ENCODE results near the gene ACOXL. TPM values are rescaled to one million over a fixed set of nuclear protein-coding genes. Genes with fewer than 3 reads are reported as not detected.
A peak's percentile ranks its signal among the peaks of the same experiment; 100 is the strongest.

Gene ACOXL
- total and polyA plus RNA-seq, 2 of the 8 experiments (the other 6 are each of a cell fraction or from before 2014, with no cell fraction given): 11.4 to 20.6 TPM

GRCh38 chr2:110868971-110869370 is 136.6 kb downstream of the ACOXL start:
- Histone ChIP-seq H3K9me3 (ENCODE audit: insufficient read depth in 2 of 2, low read depth in 1 of 2, low read length in 1 of 2) (no peaks in the 10 kb centered on the region), H3K27me3 (replicated peaks in 1 of 4; ENCODE audit: control insufficient read depth in 3 of 4, extremely low read depth in 1 of 4, insufficient read depth in 3 of 4, low read length in 3 of 4) (no peaks in the 10 kb centered on the region), H4K8ac (ENCODE audit: extremely low read depth, insufficient read depth, low read length) (no peak overlapping the region), H3K79me2 (ENCODE audit: control insufficient read depth in 1 of 2, insufficient read depth in 2 of 2, low read length in 2 of 2) (no peaks in the 10 kb centered on the region), H2BK20ac (ENCODE audit: low read length) (no peak overlapping the region), H2AFZ (ENCODE audit: low read length) (no peak overlapping the region), H2BK15ac (ENCODE audit: low read length) (no peak overlapping the region), H3K4me2 (ENCODE audit: insufficient read depth in 1 of 2, low read depth in 2 of 2, low read length in 2 of 2) (no peak overlapping the region; a peak in 1 of 4 replicates), H3K4me1 (replicated peaks in 1 of 4; ENCODE audit: control insufficient read depth in 3 of 4, insufficient read depth in 4 of 4, low read length in 3 of 4) (peaks cover 0 to 20% (median 3%) of the 10 kb centered on the region in 4 experiments; a peak in 6 of 7 replicates), H3K79me1 (ENCODE audit: low read depth, low read length) (peaks cover 2% of the 10 kb centered on the region; the same call in 1 of the 2 replicates), H3K36me3 (ENCODE audit: control insufficient read depth in 2 of 4, insufficient read depth in 4 of 4, low read length in 3 of 4) (0 out of 8 replicates have a peak, but pooled peaks cover 0 to 2% (median 0%) of the 10 kb centered on the region in 4 experiments), H3K18ac (ENCODE audit: extremely low read depth, low read length) (no peak overlapping the region), H3K4ac (replicated peaks; ENCODE audit: insufficient read length, low read depth, low read length) (no peak overlapping the region), H3K14ac (ENCODE audit: insufficient read length) (no peak overlapping the region), H4K20me1 (replicated peaks in 1 of 2; ENCODE audit: control insufficient read depth in 1 of 2, insufficient read depth in 2 of 2, low read length in 2 of 2) (no peaks in the 10 kb centered on the region), H3K4me3 (ENCODE audit: extremely low read depth in 1 of 4, insufficient read depth in 2 of 4, low read depth in 3 of 4, low read length in 4 of 4) (no peak overlapping the region), H2BK120ac (replicated peaks; ENCODE audit: low read depth, low read length) (no peak overlapping the region), H2BK5ac (ENCODE audit: low read depth, low read length) (no peak overlapping the region), H3K23ac (ENCODE audit: insufficient read length) (no peak overlapping the region), H2AK5ac (ENCODE audit: low read depth, low read length) (no peak overlapping the region), H3K9ac (replicated peaks in 1 of 4; ENCODE audit: extremely low read depth in 1 of 4, low read depth in 3 of 4, low read length in 3 of 4) (no peak overlapping the region), H4K5ac (ENCODE audit: insufficient read length, low read depth, low read length) (no peak overlapping the region), H3K27ac (ENCODE audit: low read depth, low read length) (no peak overlapping the region), H2BK12ac (ENCODE audit: low read depth, low read length) (no peak overlapping the region), H3K23me2 (ENCODE audit: low read depth, low read length) (no peaks in the 10 kb centered on the region), H3K56ac (replicated peaks; ENCODE audit: insufficient read length, low read depth, low read length) (no peak overlapping the region), H4K91ac (replicated peaks; ENCODE audit: insufficient read length, low read length) (no peak overlapping the region)
- TF ChIP-seq KDM1A (IDR thresholded peaks at IDR 0.05; ENCODE audit: borderline replicate concordance, low read length): peak; percentile 57; the same call in 1 of the 2 replicates
- TF ChIP-seq CTBP2 (IDR thresholded peaks at IDR 0.05; ENCODE audit: borderline replicate concordance, insufficient read depth, insufficient read length, low read length): no peak
- TF ChIP-seq ZNF274 (IDR thresholded peaks at IDR 0.05; ENCODE audit: borderline replicate concordance, extremely low read depth, low read length): no peak
- no peak for TF ChIP-seq POLR2AphosphoS5 (IDR thresholded peaks at IDR 0.05; ENCODE audit: low read depth, low read length)
- 89% methylated on average over 5 of the region's 5 CpGs; no CpG with 5 or more reads in 1 of the 2 experiments for WGBS, 2 experiments (ENCODE audit: extremely low coverage in 1 of 2, insufficient coverage in 1 of 2, insufficient read length in 1 of 2, insufficient replicate concordance in 2 of 2, low coverage in 1 of 2, low lambda C conversion rate in 2 of 2, missing lambda C conversion rate in 1 of 2)
- FAIRE-seq (no peak), DNase-seq (ENCODE audit: low read depth in 1 of 2, low spot score in 2 of 2) (no peak)
- ChIA-PET CTCF (ENCODE audit: partially characterized antibody) (interaction anchor here (1.0 to 4.7 kb wide), 2 partner anchors 8 to 15 kb away, joined by 3 to 35 read pairs; no protein-coding TSS in a partner anchor), POLR2A (ENCODE audit: partially characterized antibody) (no interaction called here)
